ENCODE measurements around the gene HSD17B7.

HSD17B7 gene

DNA sequence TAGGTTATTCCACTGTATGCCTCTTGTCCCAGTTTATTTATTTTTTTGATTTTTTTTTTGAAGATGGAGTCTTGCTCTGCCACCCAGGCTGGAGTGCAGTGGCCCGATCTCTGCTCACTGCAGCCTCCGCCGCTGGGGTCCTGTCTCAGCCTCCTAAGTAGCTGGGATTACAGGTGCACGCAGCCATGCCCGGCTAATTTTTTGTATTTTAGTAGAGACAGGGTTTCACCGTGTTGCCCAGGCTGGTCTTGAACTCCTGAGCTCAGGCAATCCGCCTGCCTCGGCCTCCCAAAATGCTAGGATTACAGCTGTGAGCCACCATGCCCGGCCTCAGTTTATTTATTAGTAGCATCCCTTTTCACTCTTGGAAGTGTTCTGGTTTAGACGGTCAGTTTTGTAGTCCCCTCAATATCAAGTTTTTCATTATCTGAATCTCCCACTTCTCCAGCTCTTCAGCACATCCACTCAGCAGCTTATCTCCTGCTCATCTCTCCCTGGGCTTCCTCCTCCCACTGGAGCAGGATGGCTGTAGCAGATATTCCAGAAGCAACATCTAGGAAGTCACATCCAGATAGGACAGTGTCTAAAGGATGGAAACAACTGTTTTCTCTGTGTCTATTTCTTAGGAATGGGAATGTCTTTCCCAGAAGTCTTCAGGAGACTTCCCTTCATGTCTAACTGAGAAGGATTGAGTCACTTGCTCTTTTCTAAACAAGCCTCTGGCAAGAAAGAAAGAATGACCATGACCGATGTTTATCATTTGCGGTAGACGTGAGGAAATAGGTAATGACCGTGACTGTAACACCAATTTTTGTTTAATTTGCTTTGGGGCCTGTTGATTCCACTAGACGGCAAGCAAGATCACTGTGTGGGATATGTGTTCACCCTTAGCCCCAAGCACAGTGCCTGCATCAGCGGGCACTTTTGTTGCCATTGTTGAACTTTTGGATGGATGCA is 56.0 kb downstream of the HSD17B7 start:
- H3K9me3 ChIP-seq (ENCODE audit: control insufficient read depth, low read depth, low read length): no peaks in the 10 kb centered on the region
- H3K27ac ChIP-seq (ENCODE audit: low read length): no peak overlapping the region
- H3K36me3 ChIP-seq (ENCODE audit: control insufficient read depth, low read depth, low read length): no peaks in the 10 kb centered on the region
- no peaks in the 10 kb centered on the region for H3K4me1 ChIP-seq (ENCODE audit: control insufficient read depth, low read depth, low read length)
- H3K27me3 ChIP-seq (ENCODE audit: control insufficient read depth, insufficient read depth, low read length): no peaks in the 10 kb centered on the region
- no peak overlapping the region for H3K4me3 ChIP-seq (ENCODE audit: low read length)
- H3K9ac ChIP-seq (ENCODE audit: low read length): no peak overlapping the region

DNA sequence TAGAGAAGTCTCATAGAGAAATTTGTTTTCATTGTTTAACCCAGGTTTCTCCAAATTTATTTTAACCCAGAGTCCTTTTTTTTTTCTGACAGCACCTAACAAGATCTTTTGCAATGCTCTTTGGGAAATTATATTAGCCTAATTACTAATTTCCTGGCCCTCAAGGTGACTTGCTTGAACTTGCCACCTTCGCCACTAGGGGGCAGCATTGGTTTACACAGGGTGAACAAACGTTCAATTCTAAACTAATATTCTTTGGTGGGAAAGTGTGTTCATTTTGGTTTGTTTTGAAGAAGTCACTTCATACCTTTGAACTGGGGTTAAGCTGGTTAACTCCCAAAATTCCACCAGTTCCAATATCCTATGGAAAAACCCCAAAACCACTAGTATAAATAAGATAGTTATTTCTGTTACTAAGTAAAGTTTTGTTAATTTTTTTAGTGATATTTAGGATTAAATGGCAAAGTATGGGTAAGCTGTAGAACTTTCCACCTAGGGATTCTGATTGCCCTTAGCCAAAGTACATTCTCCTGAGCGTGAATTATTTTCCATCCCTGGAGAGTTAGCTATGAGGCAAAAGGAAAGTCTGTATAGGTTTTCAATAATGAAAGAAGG is 57.4 kb downstream of the HSD17B7 start:
- H3K9me3 ChIP-seq (ENCODE audit: control insufficient read depth, low read depth, low read length): no peaks in the 10 kb centered on the region

DNA sequence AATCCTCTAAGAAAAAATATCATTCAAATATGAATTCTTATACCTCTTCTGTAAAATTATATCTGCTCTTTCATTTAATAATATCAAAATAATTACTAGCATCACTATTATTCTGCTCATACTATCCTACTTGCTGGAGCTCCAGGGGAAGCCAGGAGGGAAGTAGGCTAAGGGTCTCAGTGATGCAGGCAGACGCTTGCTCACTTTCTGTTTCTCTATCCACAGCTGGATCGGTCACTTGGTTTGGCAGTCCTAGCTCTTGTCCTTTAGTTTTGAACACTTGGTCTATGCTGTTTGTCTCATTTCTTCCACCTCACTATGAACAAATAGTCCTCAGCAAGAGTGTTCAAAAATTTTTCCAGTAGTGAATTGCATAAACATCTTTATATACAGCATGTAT is 59.2 kb downstream of the HSD17B7 start:
- no peaks in the 10 kb centered on the region for H3K9me3 ChIP-seq (ENCODE audit: control insufficient read depth, low read depth, low read length)
- no peak overlapping the region for H3K9ac ChIP-seq (ENCODE audit: low read length)
- H3K4me1 ChIP-seq (ENCODE audit: control insufficient read depth, low read depth, low read length): no peaks in the 10 kb centered on the region
- H3K27ac ChIP-seq (ENCODE audit: low read length): no peak overlapping the region
- H3K36me3 ChIP-seq (ENCODE audit: control insufficient read depth, low read depth, low read length): no peaks in the 10 kb centered on the region
- H3K27me3 ChIP-seq (ENCODE audit: control insufficient read depth, insufficient read depth, low read length): no peaks in the 10 kb centered on the region
- no peak overlapping the region for H3K4me3 ChIP-seq (ENCODE audit: low read length)

More for the DNA sequence above, 57.4 kb downstream of the HSD17B7 start:
- Histone ChIP-seq H3K9ac (ENCODE audit: low read length) (no peak overlapping the region), H3K4me3 (ENCODE audit: low read length) (no peak overlapping the region), H3K4me1 (ENCODE audit: control insufficient read depth, low read depth, low read length) (no peaks in the 10 kb centered on the region), H3K27ac (ENCODE audit: low read length) (no peak overlapping the region), H3K36me3 (ENCODE audit: control insufficient read depth, low read depth, low read length) (no peaks in the 10 kb centered on the region), H3K27me3 (ENCODE audit: control insufficient read depth, insufficient read depth, low read length) (no peaks in the 10 kb centered on the region)

DNA sequence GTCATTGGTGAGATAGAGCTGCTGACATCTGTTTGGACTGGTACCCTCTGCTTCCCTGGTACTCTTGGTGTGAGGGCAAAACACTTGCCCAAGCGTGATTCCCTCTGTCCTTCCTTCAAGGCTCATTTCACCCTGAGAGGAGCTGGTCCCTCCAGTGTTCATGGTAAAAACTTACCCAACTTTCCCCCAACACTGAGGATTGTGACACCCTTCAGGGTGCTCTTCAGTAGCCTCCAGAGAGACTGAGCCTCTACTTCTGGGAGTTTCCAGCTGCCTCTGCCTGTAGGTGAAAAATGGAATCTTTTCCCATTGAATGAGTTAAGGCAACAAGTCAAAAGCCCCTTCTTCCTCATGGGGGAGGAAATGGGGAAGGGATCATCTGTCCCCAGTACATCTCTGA is 60.8 kb downstream of the HSD17B7 start:
- Histone ChIP-seq H3K27me3 (ENCODE audit: control insufficient read depth, insufficient read depth, low read length) (no peaks in the 10 kb centered on the region), H3K9me3 (ENCODE audit: control insufficient read depth, low read depth, low read length) (no peaks in the 10 kb centered on the region), H3K9ac (ENCODE audit: low read length) (no peak overlapping the region), H3K36me3 (ENCODE audit: control insufficient read depth, low read depth, low read length) (no peaks in the 10 kb centered on the region), H3K4me3 (ENCODE audit: low read length) (no peak overlapping the region), H3K4me1 (ENCODE audit: control insufficient read depth, low read depth, low read length) (no peaks in the 10 kb centered on the region), H3K27ac (ENCODE audit: low read length) (no peak overlapping the region)

DNA sequence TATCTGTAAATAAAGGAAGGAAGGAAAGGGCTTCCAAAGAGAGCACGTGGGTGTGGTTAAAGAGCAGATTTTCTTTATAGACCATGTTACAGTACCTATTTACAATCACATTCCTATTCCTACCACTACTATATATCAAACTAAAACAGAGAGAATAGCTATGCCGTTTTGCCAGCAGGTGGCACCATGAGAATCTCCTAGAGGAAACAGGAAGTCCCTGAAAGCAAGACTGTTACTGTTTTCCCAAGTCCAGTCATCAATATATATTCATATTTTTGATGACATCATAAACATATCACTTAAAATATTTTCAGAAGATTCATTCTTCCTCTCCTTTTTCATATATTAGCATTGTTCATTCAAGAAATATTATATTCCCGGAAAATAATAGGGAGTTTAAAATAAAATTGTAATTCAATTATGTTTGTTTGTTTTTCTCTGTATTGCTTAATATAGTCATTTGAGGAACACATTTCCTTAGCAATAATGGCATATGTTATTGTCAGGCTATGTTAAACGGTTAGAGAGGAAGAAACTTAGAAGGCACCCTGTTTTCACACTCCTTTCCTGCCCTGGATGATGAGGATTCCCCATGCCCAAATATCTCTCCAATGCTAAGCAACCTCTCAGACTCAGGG is 63.9 kb downstream of the HSD17B7 start:
- no peaks in the 10 kb centered on the region for H3K36me3 ChIP-seq (ENCODE audit: control insufficient read depth, low read depth, low read length)
- no peak overlapping the region for H3K4me3 ChIP-seq (ENCODE audit: low read length)
- H3K9ac ChIP-seq (ENCODE audit: low read length): no peak overlapping the region
- no peaks in the 10 kb centered on the region for H3K4me1 ChIP-seq (ENCODE audit: control insufficient read depth, low read depth, low read length)
- no peak overlapping the region for H3K27ac ChIP-seq (ENCODE audit: low read length)
- H3K27me3 ChIP-seq (ENCODE audit: control insufficient read depth, insufficient read depth, low read length): no peaks in the 10 kb centered on the region
- no peaks in the 10 kb centered on the region for H3K9me3 ChIP-seq (ENCODE audit: control insufficient read depth, low read depth, low read length)

DNA sequence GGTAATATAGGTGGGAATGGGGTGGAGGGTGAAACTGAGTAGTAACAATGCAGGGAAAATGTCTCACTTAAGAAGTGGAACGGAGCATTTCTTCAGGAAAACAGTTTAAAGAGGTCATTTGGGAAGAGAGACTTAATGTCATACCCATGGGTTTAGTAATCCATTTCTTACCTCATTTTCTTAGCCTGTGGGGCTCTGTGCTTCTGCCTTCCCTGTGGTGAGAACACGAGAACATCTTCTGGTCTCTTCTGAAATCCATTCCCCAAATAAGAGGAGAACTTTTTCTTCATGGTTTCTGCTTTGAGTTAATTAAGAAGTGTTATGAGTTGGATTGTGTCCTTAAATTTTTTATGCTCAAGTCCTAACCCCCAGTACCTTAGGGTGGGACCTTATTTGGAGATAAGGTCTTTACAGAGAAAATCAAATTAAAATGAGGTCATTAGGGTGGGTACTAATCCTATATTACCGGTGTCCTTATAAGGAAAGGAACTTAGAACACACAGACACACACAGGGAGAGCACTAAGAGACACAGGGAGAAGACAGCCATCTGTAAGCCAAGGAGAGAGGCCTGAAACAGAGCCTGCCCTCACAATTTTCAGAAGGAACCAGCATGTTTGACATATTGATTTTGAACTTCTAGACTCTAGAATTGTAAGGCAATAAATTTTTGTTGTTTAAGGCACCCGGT is 65.1 kb downstream of the HSD17B7 start:
- Histone ChIP-seq H3K36me3 (ENCODE audit: control insufficient read depth, low read depth, low read length) (no peaks in the 10 kb centered on the region), H3K27me3 (ENCODE audit: control insufficient read depth, insufficient read depth, low read length) (no peaks in the 10 kb centered on the region), H3K4me1 (ENCODE audit: control insufficient read depth, low read depth, low read length) (no peaks in the 10 kb centered on the region), H3K9ac (ENCODE audit: low read length) (no peak overlapping the region), H3K4me3 (ENCODE audit: low read length) (no peak overlapping the region), H3K9me3 (ENCODE audit: control insufficient read depth, low read depth, low read length) (no peaks in the 10 kb centered on the region), H3K27ac (ENCODE audit: low read length) (no peak overlapping the region)

DNA sequence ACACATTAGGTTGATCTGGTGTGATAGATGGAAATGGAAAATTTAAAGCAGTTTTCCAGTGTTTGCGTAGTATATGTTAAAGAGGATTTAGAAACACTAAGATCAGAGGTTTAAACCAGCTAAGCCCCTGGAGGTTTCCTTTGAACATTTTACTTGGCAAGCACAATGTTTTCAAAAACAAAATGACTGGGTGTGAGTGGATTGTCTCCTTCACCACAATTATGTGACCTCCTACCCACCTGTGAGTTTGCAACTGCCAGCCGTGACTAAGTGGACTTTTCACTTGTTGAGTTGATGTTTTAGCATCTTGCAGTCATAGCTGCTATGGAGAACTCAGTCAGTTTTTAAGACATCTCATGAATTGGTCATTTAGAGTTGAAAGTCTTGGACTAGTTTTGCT is 65.8 kb downstream of the HSD17B7 start:
- Histone ChIP-seq H3K36me3 (ENCODE audit: control insufficient read depth, low read depth, low read length) (no peaks in the 10 kb centered on the region), H3K9me3 (ENCODE audit: control insufficient read depth, low read depth, low read length) (no peaks in the 10 kb centered on the region), H3K27ac (ENCODE audit: low read length) (no peak overlapping the region), H3K4me3 (ENCODE audit: low read length) (no peak overlapping the region), H3K4me1 (ENCODE audit: control insufficient read depth, low read depth, low read length) (no peaks in the 10 kb centered on the region), H3K27me3 (ENCODE audit: control insufficient read depth, insufficient read depth, low read length) (no peaks in the 10 kb centered on the region), H3K9ac (ENCODE audit: low read length) (no peak overlapping the region)

DNA sequence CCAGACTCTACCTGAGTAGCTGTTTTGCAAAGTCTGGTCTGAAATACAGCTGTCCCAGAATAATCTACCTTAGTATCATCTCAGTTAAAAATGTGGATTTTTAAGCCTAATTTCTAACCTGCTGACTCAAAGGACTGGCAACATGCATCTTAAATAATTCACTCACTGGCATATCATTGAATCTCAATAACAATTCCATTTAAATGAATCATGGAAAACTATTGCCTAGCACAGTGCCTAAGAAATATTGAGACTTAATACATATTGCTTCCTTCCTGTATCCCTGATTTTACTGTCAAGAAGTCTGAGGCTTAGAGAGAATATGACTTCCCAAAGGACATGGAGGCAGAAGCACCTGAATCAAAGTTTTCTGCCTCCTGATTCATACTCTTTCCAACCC is 67.3 kb downstream of the HSD17B7 start:
- Histone ChIP-seq H3K27ac (ENCODE audit: low read length) (no peak overlapping the region), H3K27me3 (ENCODE audit: control insufficient read depth, insufficient read depth, low read length) (no peaks in the 10 kb centered on the region), H3K4me3 (ENCODE audit: low read length) (no peak overlapping the region), H3K4me1 (ENCODE audit: control insufficient read depth, low read depth, low read length) (no peaks in the 10 kb centered on the region), H3K9me3 (ENCODE audit: control insufficient read depth, low read depth, low read length) (no peaks in the 10 kb centered on the region), H3K9ac (ENCODE audit: low read length) (no peak overlapping the region), H3K36me3 (ENCODE audit: control insufficient read depth, low read depth, low read length) (no peaks in the 10 kb centered on the region)

DNA sequence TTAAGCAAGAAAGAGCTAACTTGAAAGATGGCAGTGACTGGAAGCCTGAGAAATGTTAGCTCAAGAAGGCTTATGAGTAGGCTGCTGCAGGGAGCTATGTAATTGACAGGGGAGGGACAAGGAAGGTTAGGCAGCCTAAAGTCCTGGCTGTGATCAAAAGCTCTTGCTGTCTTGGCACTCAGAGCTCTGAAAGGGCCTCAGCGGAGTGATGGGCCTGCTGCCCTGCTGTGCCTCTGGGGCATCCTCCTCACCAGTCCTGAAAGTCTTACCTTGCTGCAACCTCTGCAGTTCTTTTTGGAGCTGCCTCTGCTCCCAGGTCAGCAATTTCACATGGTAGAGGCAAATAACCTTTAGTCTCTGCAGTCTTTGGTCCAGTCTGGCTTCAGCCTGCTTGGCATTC is 68.7 kb downstream of the HSD17B7 start:
- H3K36me3 ChIP-seq (ENCODE audit: control insufficient read depth, low read depth, low read length): no peaks in the 10 kb centered on the region
- H3K27ac ChIP-seq (ENCODE audit: low read length): no peak overlapping the region
- H3K27me3 ChIP-seq (ENCODE audit: control insufficient read depth, insufficient read depth, low read length): no peaks in the 10 kb centered on the region
- H3K4me1 ChIP-seq (ENCODE audit: control insufficient read depth, low read depth, low read length): no peaks in the 10 kb centered on the region
- H3K4me3 ChIP-seq (ENCODE audit: low read length): no peak overlapping the region
- H3K9me3 ChIP-seq (ENCODE audit: control insufficient read depth, low read depth, low read length): no peaks in the 10 kb centered on the region
- H3K9ac ChIP-seq (ENCODE audit: low read length): no peak overlapping the region

DNA sequence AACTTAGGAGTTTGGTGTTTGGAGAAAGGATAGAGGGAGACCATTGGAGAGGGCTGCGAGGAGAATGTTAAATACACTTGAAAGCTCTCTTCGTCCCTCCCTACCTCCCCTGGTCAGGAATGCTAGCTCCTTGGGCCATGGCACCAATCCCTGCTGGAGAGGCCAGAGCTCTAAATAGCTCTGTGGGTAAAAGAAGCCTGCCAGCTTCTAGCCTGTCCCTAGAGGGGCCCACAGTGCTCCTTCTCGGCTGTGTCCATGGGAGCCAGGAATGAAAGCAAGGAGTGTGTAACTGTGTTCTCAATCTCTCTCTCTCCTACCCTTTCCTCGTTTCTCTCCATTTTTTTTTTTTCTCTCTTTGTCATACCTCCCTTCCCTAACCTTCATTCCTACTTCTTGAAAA is 70.6 kb downstream of the HSD17B7 start, which contains the start of gene CCDC190:
TSS of gene CCDC190 (minus strand) at position 75 of the 400 bp plus-strand sequence. CDS start 1,529 bp downstream, outside the sequence.
- H3K4me1 ChIP-seq (ENCODE audit: control insufficient read depth, low read depth, low read length): no peaks in the 10 kb centered on the region
- H3K9ac ChIP-seq (ENCODE audit: low read length): no peak within 1 kb of the TSS
- no peaks in the 10 kb centered on the region for H3K27me3 ChIP-seq (ENCODE audit: control insufficient read depth, insufficient read depth, low read length)
- no peaks in the 10 kb centered on the region for H3K9me3 ChIP-seq (ENCODE audit: control insufficient read depth, low read depth, low read length)
- no peak within 1 kb of the TSS for H3K27ac ChIP-seq (ENCODE audit: low read length)
- H3K4me3 ChIP-seq (ENCODE audit: low read length): no peak within 1 kb of the TSS
- H3K36me3 ChIP-seq (ENCODE audit: control insufficient read depth, low read depth, low read length): no peaks in the 10 kb centered on the region

DNA sequence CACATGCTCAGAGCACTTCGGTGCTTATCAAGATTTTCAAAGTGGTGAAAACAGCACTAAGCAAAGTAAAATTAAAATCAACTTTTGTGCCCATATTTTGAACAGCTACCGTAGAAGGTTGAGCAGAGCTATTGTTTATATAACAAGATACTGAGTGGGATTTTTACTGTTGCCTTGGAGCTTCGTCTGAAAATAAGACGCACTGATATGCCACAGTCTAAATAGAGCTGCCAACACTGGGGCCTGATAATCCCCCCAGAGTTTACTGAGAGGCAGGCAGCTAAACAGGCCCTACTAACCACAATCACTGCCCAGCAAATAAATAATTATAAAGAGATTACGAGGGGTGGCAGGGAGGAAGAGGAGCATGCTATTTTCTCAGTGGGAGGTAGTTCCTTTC is 71.1 kb downstream of the HSD17B7 start:
- Histone ChIP-seq H3K36me3 (ENCODE audit: control insufficient read depth, low read depth, low read length) (no peaks in the 10 kb centered on the region), H3K4me1 (ENCODE audit: control insufficient read depth, low read depth, low read length) (no peaks in the 10 kb centered on the region), H3K9me3 (ENCODE audit: control insufficient read depth, low read depth, low read length) (no peaks in the 10 kb centered on the region), H3K4me3 (ENCODE audit: low read length) (no peak overlapping the region), H3K9ac (ENCODE audit: low read length) (no peak overlapping the region), H3K27ac (ENCODE audit: low read length) (no peak overlapping the region), H3K27me3 (ENCODE audit: control insufficient read depth, insufficient read depth, low read length) (no peaks in the 10 kb centered on the region)

Measured in iPS-18a (cell line).